MM.1S (cell line): ENCODE results near the gene SNAI3.

Source experiments
- DNase-seq: peaks from one replicate; pipeline ENCODE4 v3.0.0-alpha.2; 2015
- H2AFZ ChIP-seq: fragments of 300-600 bp; sonication (generic); 2 replicates; pipeline ENCODE4 v1.6.0; 2016; ENCODE audit warnings: antibody characterized with exemption, low read length
- H3F3A ChIP-seq: fragments of 300-600 bp; sonication (generic); 2 replicates; pipeline ENCODE4 v1.6.1; 2016; ENCODE audit warnings: mild to moderate bottlenecking, antibody characterized with exemption, low read length, moderate library complexity, mixed read lengths; ENCODE audit not compliant: insufficient read depth
- H3K27ac ChIP-seq: fragments of 300-600 bp; sonication (generic); 2 replicates; pipeline ENCODE4 v1.5.1; 2016; ENCODE audit warnings: mild to moderate bottlenecking, low read length
- H3K27me3 ChIP-seq: fragments of 300-600 bp; sonication (generic); replicated peaks from 2 replicates; pipeline ENCODE4 v1.6.0; 2016; ENCODE audit warnings: low read length; ENCODE audit not compliant: insufficient read depth
- H3K36me3 ChIP-seq: fragments of 300-600 bp; sonication (generic); replicated peaks from 2 replicates; pipeline ENCODE4 v1.6.1; 2016; ENCODE audit warnings: mild to moderate bottlenecking, low read length, mixed read lengths; ENCODE audit not compliant: insufficient read depth
- H3K4me1 ChIP-seq: fragments of 300-600 bp; sonication (generic); 2 replicates; pipeline ENCODE4 v1.6.1; 2016; ENCODE audit warnings: low read length, mixed read lengths
- H3K4me2 ChIP-seq: fragments of 300-600 bp; sonication (generic); 2 replicates; pipeline ENCODE4 v1.6.0; 2016; ENCODE audit warnings: low read depth, low read length
- H3K4me3 ChIP-seq: fragments of 300-600 bp; sonication (generic); 2 replicates; pipeline ENCODE4 v1.5.1; 2016; ENCODE audit warnings: low read length, mixed read lengths
- H3K79me2 ChIP-seq: fragments of 300-600 bp; sonication (generic); 2 replicates; pipeline ENCODE4 v1.6.1; 2016; ENCODE audit warnings: mixed run types, low read length, mixed read lengths
- H3K9ac ChIP-seq: fragments of 300-600 bp; sonication (generic); 2 replicates; pipeline ENCODE4 v1.6.1; 2016; ENCODE audit warnings: low read length, mixed read lengths
- H3K9me2 ChIP-seq: fragments of 300-600 bp; sonication (generic); replicated peaks from 2 replicates; pipeline ENCODE4 v1.6.1; 2016; ENCODE audit warnings: mild to moderate bottlenecking, low read length, mixed read lengths; ENCODE audit not compliant: insufficient read depth
- H3K9me3 ChIP-seq: fragments of 300-600 bp; sonication (generic); replicated peaks from 2 replicates; pipeline ENCODE4 v1.6.1; 2016; ENCODE audit warnings: mild to moderate bottlenecking, low read length, mixed read lengths; ENCODE audit not compliant: insufficient read depth
- H4K20me1 ChIP-seq: fragments of 300-600 bp; sonication (generic); 2 replicates; pipeline ENCODE4 v1.6.1; 2016; ENCODE audit warnings: mild to moderate bottlenecking, low read length, moderate library complexity, mixed read lengths; ENCODE audit not compliant: insufficient read depth
- EZH2 ChIP-seq: fragments of 300-600 bp; sonication (generic); optimal IDR thresholded peaks from 2 replicates; pipeline ENCODE3; 2017; ENCODE audit warnings: low read depth, mild to moderate bottlenecking, antibody characterized with exemption, low read length, mixed read lengths
- EZH2phosphoT487 ChIP-seq: fragments of 300-600 bp; sonication (generic); IDR thresholded peaks from 2 replicates; pipeline ENCODE4 v1.6.1; 2018; ENCODE audit warnings: antibody characterized with exemption, low read length
- TF ChIP-seq, protein P1 (sequence below): fragments of 300-600 bp; sonication (generic); IDR thresholded peaks from 2 replicates; pipeline ENCODE4 v1.5.1; 2016; ENCODE audit warnings: antibody characterized with exemption, low read length, mixed read lengths

The SNAI3 gene

GRCh38 chr16:88655733-88656281 lies 30.5 kb downstream of the SNAI3 start:
- peaks cover 3% of the 10 kb centered on the region for H3K79me2 ChIP-seq
- no peak overlapping the region for H3K27ac ChIP-seq
- no peak overlapping the region for H3K4me2 ChIP-seq
- H3K4me1 ChIP-seq = peaks cover 7% of the 10 kb centered on the region; the same call in 1 of the 2 replicates
- TF ChIP-seq, protein P1, sequence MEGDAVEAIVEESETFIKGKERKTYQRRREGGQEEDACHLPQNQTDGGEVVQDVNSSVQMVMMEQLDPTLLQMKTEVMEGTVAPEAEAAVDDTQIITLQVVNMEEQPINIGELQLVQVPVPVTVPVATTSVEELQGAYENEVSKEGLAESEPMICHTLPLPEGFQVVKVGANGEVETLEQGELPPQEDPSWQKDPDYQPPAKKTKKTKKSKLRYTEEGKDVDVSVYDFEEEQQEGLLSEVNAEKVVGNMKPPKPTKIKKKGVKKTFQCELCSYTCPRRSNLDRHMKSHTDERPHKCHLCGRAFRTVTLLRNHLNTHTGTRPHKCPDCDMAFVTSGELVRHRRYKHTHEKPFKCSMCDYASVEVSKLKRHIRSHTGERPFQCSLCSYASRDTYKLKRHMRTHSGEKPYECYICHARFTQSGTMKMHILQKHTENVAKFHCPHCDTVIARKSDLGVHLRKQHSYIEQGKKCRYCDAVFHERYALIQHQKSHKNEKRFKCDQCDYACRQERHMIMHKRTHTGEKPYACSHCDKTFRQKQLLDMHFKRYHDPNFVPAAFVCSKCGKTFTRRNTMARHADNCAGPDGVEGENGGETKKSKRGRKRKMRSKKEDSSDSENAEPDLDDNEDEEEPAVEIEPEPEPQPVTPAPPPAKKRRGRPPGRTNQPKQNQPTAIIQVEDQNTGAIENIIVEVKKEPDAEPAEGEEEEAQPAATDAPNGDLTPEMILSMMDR = no peak
- TF ChIP-seq EZH2phosphoT487 = no peak
- no peak for TF ChIP-seq EZH2
- H3F3A ChIP-seq = no peaks in the 10 kb centered on the region
- no peak overlapping the region for H3K9ac ChIP-seq
- H4K20me1 ChIP-seq = no peaks in the 10 kb centered on the region
- no peaks in the 10 kb centered on the region for H3K27me3 ChIP-seq
- no peak overlapping the region for H3K4me3 ChIP-seq
- H3K36me3 ChIP-seq = no peaks in the 10 kb centered on the region
- no peak overlapping the region for H2AFZ ChIP-seq
- no peaks in the 10 kb centered on the region for H3K9me3 ChIP-seq
- H3K9me2 ChIP-seq = no peaks in the 10 kb centered on the region
- DNase-seq = no peak

DNA sequence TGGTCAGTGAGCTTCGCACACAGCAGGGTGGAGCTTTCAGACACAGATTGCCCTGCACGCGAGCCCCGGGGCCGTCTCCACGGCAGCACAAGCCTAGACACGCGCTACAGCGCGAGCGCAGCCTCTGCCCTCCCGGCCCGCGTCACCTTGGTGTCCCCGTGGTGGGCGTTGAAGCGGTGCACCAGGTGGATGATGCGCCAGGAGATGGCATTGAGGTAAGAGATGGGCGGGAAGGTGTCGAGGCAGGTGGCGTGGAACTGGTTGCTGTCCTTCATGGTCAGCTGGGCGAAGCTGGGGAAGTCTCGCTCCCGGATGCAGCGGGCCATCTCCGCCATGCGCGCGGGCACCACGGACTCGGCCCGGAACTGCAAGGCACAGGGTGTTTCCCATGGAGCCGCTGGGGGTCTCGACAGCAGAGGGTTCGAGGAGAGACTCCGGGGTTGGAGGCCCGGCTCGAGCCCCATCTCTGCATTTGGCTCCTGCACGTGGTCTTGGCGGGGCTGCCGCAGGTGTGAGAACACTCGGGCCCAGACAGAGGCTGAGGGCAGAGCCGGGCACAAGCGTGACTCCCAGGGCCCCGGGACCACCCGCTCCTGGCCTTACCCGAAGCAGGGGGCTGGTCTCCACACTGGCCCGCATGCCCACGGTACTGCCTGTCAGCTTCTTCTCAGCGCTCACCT lies 31.1 kb downstream of the SNAI3 start:
- DNase-seq = no peak
- TF ChIP-seq, protein P1 = no peak
- TF ChIP-seq EZH2phosphoT487 (no peak), EZH2 (no peak)
- no peak overlapping the region for H3K4me2 ChIP-seq
- no peak overlapping the region for H3K4me3 ChIP-seq
- H3K9ac ChIP-seq = no peak overlapping the region
- peaks cover 7% of the 10 kb centered on the region; the same call in 1 of the 2 replicates for H3K4me1 ChIP-seq
- no peaks in the 10 kb centered on the region for H3K27me3 ChIP-seq
- peaks cover 9% of the 10 kb centered on the region for H3K79me2 ChIP-seq
- H2AFZ ChIP-seq = no peak overlapping the region
- H3F3A ChIP-seq = no peaks in the 10 kb centered on the region
- no peaks in the 10 kb centered on the region for H3K36me3 ChIP-seq
- no peaks in the 10 kb centered on the region for H3K9me2 ChIP-seq
- no peak overlapping the region for H3K27ac ChIP-seq
- no peaks in the 10 kb centered on the region for H3K9me3 ChIP-seq
- no peaks in the 10 kb centered on the region for H4K20me1 ChIP-seq

- Histone ChIP-seq H3K9me3 (no peaks in the 10 kb centered on the region), H3K36me3 (no peaks in the 10 kb centered on the region), H3K4me3 (no peak overlapping the region), H3K9ac (no peak overlapping the region), H3K4me2 (no peak overlapping the region), H2AFZ (no peak overlapping the region), H3K79me2 (peaks cover 13% of the 10 kb centered on the region), H3K4me1 (peaks cover 7% of the 10 kb centered on the region; the same call in 1 of the 2 replicates), H3K27me3 (no peaks in the 10 kb centered on the region), H4K20me1 (no peaks in the 10 kb centered on the region), H3F3A (no peaks in the 10 kb centered on the region), H3K9me2 (no peaks in the 10 kb centered on the region), H3K27ac (no peak overlapping the region)
- TF ChIP-seq, protein P1 = no peak
- TF ChIP-seq EZH2phosphoT487 = no peak
- TF ChIP-seq EZH2 = no peak
- no peak for DNase-seq
Observed at GRCh38 chr16:88654363-88655052, 31.8 kb downstream of the SNAI3 start.
